ENCODE results near the gene PITX1.

PITX1 gene

GRCh38 chr5:135032999-135033861 is 798 bp downstream of the PITX1 start:
- no peak for TF ChIP-seq SIN3A (IDR thresholded peaks at IDR 0.05; ENCODE audit: borderline replicate concordance, insufficient read depth, low read length)
- TF ChIP-seq TAF1 (IDR thresholded peaks at IDR 0.05; ENCODE audit: borderline replicate concordance, insufficient read depth, low read length) = no peak
- TF ChIP-seq FOXP2 (optimal IDR thresholded peaks at IDR 0.05; ENCODE audit: borderline replicate concordance, extremely low read depth, extremely low read length, insufficient read depth) = no peak
- no peak for TF ChIP-seq POLR2AphosphoS5 (IDR thresholded peaks at IDR 0.05; ENCODE audit: low read depth, low read length)

GRCh38 chr5:135032695-135032998 is 1.4 kb downstream of the PITX1 start:
- TF ChIP-seq TAF1 (IDR thresholded peaks at IDR 0.05; ENCODE audit: borderline replicate concordance, insufficient read depth, low read length) (no peak), FOXP2 (optimal IDR thresholded peaks at IDR 0.05; ENCODE audit: borderline replicate concordance, extremely low read depth, extremely low read length, insufficient read depth) (no peak)

- TF ChIP-seq TAF1 (IDR thresholded peaks at IDR 0.05; ENCODE audit: borderline replicate concordance, insufficient read depth, low read length) (no peak), POLR2AphosphoS5 (IDR thresholded peaks at IDR 0.05; ENCODE audit: low read depth, low read length) (no peak), SIN3A (IDR thresholded peaks at IDR 0.05; ENCODE audit: borderline replicate concordance, insufficient read depth, low read length) (no peak), FOXP2 (optimal IDR thresholded peaks at IDR 0.05; ENCODE audit: borderline replicate concordance, extremely low read depth, extremely low read length, insufficient read depth) (no peak), REST (IDR thresholded peaks at IDR 0.05; ENCODE audit: insufficient read depth in 1 of 2, low read depth in 2 of 2, low read length in 2 of 2) (no peak)
Measured at GRCh38 chr5:135031813-135032694, 2.0 kb downstream of the PITX1 start.

GRCh38 chr5:135030956-135031812 is 2.8 kb downstream of the PITX1 start:
- TF ChIP-seq REST (IDR thresholded peaks at IDR 0.05; ENCODE audit: insufficient read depth in 1 of 2, low read depth in 2 of 2, low read length in 2 of 2) (no peak), FOXP2 (optimal IDR thresholded peaks at IDR 0.05; ENCODE audit: borderline replicate concordance, extremely low read depth, extremely low read length, insufficient read depth) (no peak), POLR2AphosphoS5 (IDR thresholded peaks at IDR 0.05; ENCODE audit: low read depth, low read length) (no peak), TAF1 (IDR thresholded peaks at IDR 0.05; ENCODE audit: borderline replicate concordance, insufficient read depth, low read length) (no peak), SIN3A (IDR thresholded peaks at IDR 0.05; ENCODE audit: borderline replicate concordance, insufficient read depth, low read length) (no peak)

- TF ChIP-seq POLR2AphosphoS5 (IDR thresholded peaks at IDR 0.05; ENCODE audit: low read depth, low read length) = no peak
- no peak for TF ChIP-seq TAF1 (IDR thresholded peaks at IDR 0.05; ENCODE audit: borderline replicate concordance, insufficient read depth, low read length)
- no peak for TF ChIP-seq REST (IDR thresholded peaks at IDR 0.05; ENCODE audit: insufficient read depth in 1 of 2, low read depth in 2 of 2, low read length in 2 of 2)
- no peak for TF ChIP-seq FOXP2 (optimal IDR thresholded peaks at IDR 0.05; ENCODE audit: borderline replicate concordance, extremely low read depth, extremely low read length, insufficient read depth)
- TF ChIP-seq SIN3A (IDR thresholded peaks at IDR 0.05; ENCODE audit: borderline replicate concordance, insufficient read depth, low read length) = no peak
Measured at GRCh38 chr5:135030123-135030955, 3.7 kb downstream of the PITX1 start.

Measured in PFSK-1 (cell line).